K562 (cell line): ENCODE data around the gene LMBR1. TPM values are rescaled to one million over a fixed set of nuclear protein-coding genes. Genes with fewer than 3 reads are reported as not detected.

Experiments
- ATAC-seq: fragments of 200-7000 bp; cut with Tn5 transposase; 3 replicates; pipeline ENCODE4 v1.9.1; 2020; ENCODE audit warnings: moderate library complexity
- BruUV-seq: library from RNA; stranded (reverse); fragments of 400-500 nt; replicated peaks from 2 replicates; lab custom pipeline; 2021; lab: Mats Ljungman, UMichigan
- CTCF ChIA-PET: fragments of 300-600 bp; formaldehyde crosslinking; extraction: SDS; loops from one replicate; lab custom pipeline; 2021; ENCODE audit warnings: low intra/inter-chr PET ratio; lab: Yijun Ruan, JAX
- POLR2A ChIA-PET: fragments of 300-600, 350-650 bp; sonication (Branson Sonifier 250); formaldehyde crosslinking; extraction: SDS; loops from one replicate; lab custom pipeline; 2021; ENCODE audit warnings: antibody characterized with exemption, inconsistent platforms; lab: Yijun Ruan, JAX
- DNase-seq, 4 experiments: peaks; one replicate each; pipeline versions ENCODE4 v3.0.0 to v3.0.0-alpha.2; 2011 to 2018; ENCODE audit warnings: low spot score in 3 of 4, mixed read lengths in 3 of 4; ENCODE audit errors: extremely low read depth in 1 of 4
- FAIRE-seq: peaks from 2 replicates; lab custom pipeline; 2011; peaks lifted over from hg19 to GRCh38; lab: Jason Lieb, UNC
- H2AFZ ChIP-seq: 2 replicates; pipeline ENCODE4 v1.6.0; 2011; ENCODE audit warnings: low read depth, low read length, control low read depth, inconsistent platforms
- H3K27ac ChIP-seq: fragments of 200-600 bp; 3 replicates; pipeline ENCODE4 v1.8.0; 2011; ENCODE audit warnings: low read depth, mild to moderate bottlenecking, control low read depth, inconsistent platforms, low read length, moderate library complexity, mixed read lengths; ENCODE audit errors: extremely low read depth
- H3K27me3 ChIP-seq, 2 experiments: fragments of 300-600 bp in 1 of 2; 2 replicates in 1 of 2; 3 replicates in 1 of 2; pipeline versions ENCODE4 v1.6.0 to v1.8.0; 2011; ENCODE audit warnings: inconsistent platforms in 2 of 2, low read length in 2 of 2, mild to moderate bottlenecking in 1 of 2, mixed read lengths in 1 of 2, moderate library complexity in 1 of 2; ENCODE audit not compliant: control insufficient read depth in 2 of 2, insufficient read depth in 2 of 2
- H3K36me3 ChIP-seq: fragments of 300-600 bp; 3 replicates; pipeline ENCODE4 v1.8.0; 2011; ENCODE audit warnings: mild to moderate bottlenecking, low read length, inconsistent platforms; ENCODE audit not compliant: control insufficient read depth, insufficient read depth
- H3K4me1 ChIP-seq, 2 experiments: fragments of 200-600 bp in 1 of 2; replicated peaks in 1 of 2; 2 replicates in 1 of 2; 3 replicates in 1 of 2; pipeline versions ENCODE4 v1.5.1 to v1.8.0; 2011; ENCODE audit warnings: inconsistent platforms in 2 of 2, low read length in 2 of 2, mild to moderate bottlenecking in 1 of 2, mixed read lengths in 1 of 2, moderate library complexity in 1 of 2; ENCODE audit not compliant: control insufficient read depth in 2 of 2, insufficient read depth in 2 of 2
- H3K4me2 ChIP-seq: 2 replicates; pipeline ENCODE4 v1.6.1; 2011; ENCODE audit warnings: low read length, control low read depth, inconsistent platforms, mixed read lengths; ENCODE audit not compliant: insufficient read depth
- H3K4me3 ChIP-seq: fragments of 200-600 bp; sonication (generic), shearing (Covaris generic); 2 replicates; pipeline ENCODE4 v1.5.1; 2016; ENCODE audit warnings: control low read depth, inconsistent platforms
- H3K79me2 ChIP-seq: fragments of 200-600 bp; 3 replicates; pipeline ENCODE4 v1.8.0; 2011; ENCODE audit warnings: low read length, inconsistent platforms; ENCODE audit not compliant: control insufficient read depth, insufficient read depth
- H3K9ac ChIP-seq, 2 experiments: 2 replicates each; pipeline versions ENCODE4 v1.6.0 to v1.6.1; 2011; ENCODE audit warnings: low read depth in 2 of 2, low read length in 2 of 2, control low read depth in 1 of 2, inconsistent platforms in 1 of 2, mild to moderate bottlenecking in 1 of 2, mixed read lengths in 1 of 2; ENCODE audit not compliant: insufficient read depth in 1 of 2
- H3K9me1 ChIP-seq: one replicate; pipeline ENCODE4 v1.6.0; 2011; ENCODE audit warnings: inconsistent platforms, mild to moderate bottlenecking, low read length, moderate library complexity; ENCODE audit not compliant: control insufficient read depth, insufficient read depth
- H3K9me3 ChIP-seq: replicated peaks from 2 replicates; pipeline ENCODE4 v1.5.1; 2011; ENCODE audit warnings: low read depth, low read length, inconsistent platforms; ENCODE audit not compliant: control insufficient read depth, insufficient read depth
- H4K20me1 ChIP-seq: replicated peaks from 2 replicates; pipeline ENCODE4 v1.6.1; 2011; ENCODE audit warnings: low read length, inconsistent platforms, mixed read lengths; ENCODE audit not compliant: control insufficient read depth, insufficient read depth
- HINFP ChIP-seq: fragments of 450-650 bp; conservative IDR thresholded peaks from 2 replicates; pipeline ENCODE4 v1.6.1; 2016; ENCODE audit warnings: missing genetic modification characterization, low read depth, mild to moderate bottlenecking, control low read depth, missing compliant biosample characterization
- MCM3 ChIP-seq: fragments of 450-650 bp; IDR thresholded peaks from 2 replicates; pipeline ENCODE4 v1.6.1; 2016
- MCM7 ChIP-seq, 2 experiments: fragments of 450-650 bp; IDR thresholded peaks; 2 replicates each; pipeline ENCODE4 v1.6.1; 2016 to 2018
- MEF2A ChIP-seq: IDR thresholded peaks from 2 replicates; pipeline ENCODE4 v1.6.1; 2011; ENCODE audit warnings: low read depth, mild to moderate bottlenecking, low read length, moderate library complexity; ENCODE audit not compliant: control insufficient read depth
- MTA1 ChIP-seq: fragments of 450-650 bp; IDR thresholded peaks from 2 replicates; pipeline ENCODE4 v1.6.1; 2017; ENCODE audit warnings: borderline replicate concordance
- PREB ChIP-seq: sonication (generic); formaldehyde crosslinking; IDR thresholded peaks from 2 replicates; pipeline ENCODE4 v1.8.1; 2023; ENCODE audit warnings: mild to moderate bottlenecking, missing genetic modification reagents
- SMARCE1 ChIP-seq: fragments of 450-650 bp; IDR thresholded peaks from 2 replicates; pipeline ENCODE4 v1.7.1; 2016; ENCODE audit warnings: mild to moderate bottlenecking
- WGBS: fragments of 100-300 bp; shearing (Covaris generic); methylation state at CpG from one replicate; pipeline ENCODE4 v1.1.6; 2016; ENCODE audit warnings: low coverage, mixed read lengths; ENCODE audit not compliant: insufficient coverage; ENCODE audit errors: missing lambda C conversion rate; 5-methylcytosine and 5-hydroxymethylcytosine counted together
- in situ Hi-C: fragments of 300-500 bp; cut with MboI; formaldehyde crosslinking; loops from 4 replicates; pipeline ENCODE4 v1.15.0; 2018; ENCODE audit warnings: inconsistent platforms, mixed read lengths
- intact Hi-C: fragments of 100-400 bp; cut with micrococcal nuclease; formaldehyde crosslinking; loops from 2 replicates; pipeline ENCODE4 v1.14.2; 2022
- polyA plus RNA-seq, 8 experiments: library from polyadenylated mRNA; depleted of rRNA in 4 of 8; stranded (reverse) in 5 of 8; unstranded in 3 of 8; fragments of >200 nt; fragmentation: Nextera tagmentation in 2 of 8; fragmentation: Illumina TruSeq in 1 of 8; extraction: Ambion mirVana in 2 of 8; extraction: Trizol in 1 of 8; gene quantifications; 2 replicates each; pipeline versions ENCODE4 v1.2.1 to v1.2.3, GENCODE V29; 2011 to 2014; ENCODE audit warnings: inconsistent platforms in 1 of 8, missing spikeins in 1 of 8
- total RNA-seq, 7 experiments: library from RNA; depleted of rRNA in 6 of 7; stranded (reverse); fragments of >200 nt in 6 of 7; fragmentation: Illumina TruSeq in 2 of 7; extraction: Trizol in 2 of 7; gene quantifications; 2 replicates each; pipeline versions ENCODE4 v1.2.1 to v1.2.3, GENCODE V29; 2011 to 2021; ENCODE audit warnings: low replicate concordance in 1 of 7

The LMBR1 gene
- total and polyA plus RNA-seq, 9 of the 15 experiments (the other 6 are each of a cell fraction or from before 2014, with no cell fraction given): 7.7 to 90.0 (median 59.9) TPM

DNA sequence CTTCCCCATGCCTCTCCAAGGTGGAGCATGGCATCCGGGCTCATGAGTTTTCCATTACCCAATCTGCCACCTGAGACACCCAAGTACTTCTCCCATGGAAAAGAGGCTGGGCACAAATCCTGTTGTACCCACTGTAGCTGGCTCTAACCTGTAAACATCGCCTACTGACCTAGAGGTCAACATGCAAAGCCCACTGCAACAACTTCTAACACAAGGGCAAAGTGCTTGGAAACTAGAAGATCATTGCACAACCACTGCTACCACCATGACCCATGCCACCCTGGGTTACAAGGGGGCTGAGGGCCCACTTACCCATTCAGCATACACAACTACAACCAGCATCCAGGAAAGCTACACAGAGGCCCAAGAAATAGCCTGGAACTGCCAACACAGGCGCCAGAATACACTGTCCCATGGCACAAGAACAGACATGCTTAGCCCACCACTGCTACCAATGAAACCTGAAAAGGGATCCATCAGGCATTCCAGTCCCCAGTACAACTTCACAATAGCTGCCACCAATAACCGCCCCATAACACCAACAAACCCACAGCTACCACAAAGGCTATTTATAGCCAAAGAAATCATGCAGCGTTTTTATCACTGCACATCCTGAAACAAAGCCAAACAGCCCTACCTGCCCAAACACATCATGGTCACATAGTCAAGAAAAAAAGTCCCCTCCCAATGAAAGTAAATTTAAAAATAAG is 189.1 kb downstream of the LMBR1 start:
- Histone ChIP-seq H3K79me2 (no peaks in the 10 kb centered on the region; the same call in 2 of the 3 replicates), H3K4me3 (no peak overlapping the region), H3K27ac (no peak overlapping the region), H3K27me3 (no peaks in the 10 kb centered on the region), H2AFZ (no peak overlapping the region), H4K20me1 (no peaks in the 10 kb centered on the region), H3K9ac (no peak overlapping the region), H3K4me2 (no peak overlapping the region), H3K9me1 (no peaks in the 10 kb centered on the region), H3K9me3 (0 out of 2 replicates have a peak, but pooled peaks cover 3% of the 10 kb centered on the region), H3K4me1 (no peaks in the 10 kb centered on the region), H3K36me3 (no peaks in the 10 kb centered on the region; the same call in 1 of the 3 replicates)
- WGBS: 73% methylated on average over 5 of the region's 5 CpGs
- ATAC-seq (no peak), DNase-seq (no peak), FAIRE-seq (no peak)
- intact Hi-C loops (no loop called here), in situ Hi-C loops (no loop called here)
- ChIA-PET POLR2A (interaction anchor here (0.7 to 0.9 kb wide), 2 partner anchors 19 to 55 kb away, joined by 3 read pairs; no protein-coding TSS in a partner anchor), CTCF (no interaction called here)
- TF ChIP-seq SMARCE1 (no peak), MTA1 (no peak), HINFP (tag) (no peak), MCM7 (IDR thresholded peaks at IDR 0.05) (no peak), PREB (CRISPR knock-in tag) (no peak), MCM3 (no peak), MEF2A (peak; percentile 55; the same call in 1 of the 2 replicates)
- BruUV-seq: no TSS peak
